GM12878 (cell line): ENCODE results near the gene FBXL19.

Source experiments
- FOS ChIP-seq: IDR thresholded peaks from 3 replicates; pipeline ENCODE4 v1.6.1; 2011; ENCODE audit warnings: borderline replicate concordance; ENCODE audit not compliant: insufficient read length; ENCODE audit errors: extremely low read depth
- HCFC1 ChIP-seq: fragments of 150-350 bp; IDR thresholded peaks from 2 replicates; pipeline ENCODE4 v1.6.1; 2014; ENCODE audit warnings: low read length
- IKZF2 ChIP-seq, 2 experiments: fragments of 450-650 bp; IDR thresholded peaks; 2 replicates each; pipeline ENCODE4 v1.6.1; 2017; ENCODE audit warnings: mild to moderate bottlenecking in 2 of 2, moderate library complexity in 2 of 2
- RAD21 ChIP-seq: IDR thresholded peaks from 2 replicates; pipeline ENCODE4 v1.6.1; 2011; ENCODE audit warnings: mild to moderate bottlenecking, low read depth, low read length, moderate library complexity; ENCODE audit not compliant: insufficient read depth
- SRF ChIP-seq, 2 experiments: IDR thresholded peaks; 2 replicates each; pipeline ENCODE4 v1.6.1; 2011; ENCODE audit warnings: low read depth in 2 of 2, low read length in 2 of 2, mild to moderate bottlenecking in 1 of 2, moderate library complexity in 1 of 2
- TBL1XR1 ChIP-seq: IDR thresholded peaks from 2 replicates; pipeline ENCODE4 v1.6.1; 2012; ENCODE audit warnings: low read depth, low read length, improper control_type of control experiment
- TF ChIP-seq, protein P1 (sequence below), 3 experiments: IDR thresholded peaks in 2 of 3; conservative IDR thresholded peaks in 1 of 3; 2 replicates each; pipeline ENCODE4 v1.5.1; 2011; ENCODE audit warnings: low read depth in 3 of 3, low read length in 3 of 3, mild to moderate bottlenecking in 3 of 3, control low read depth in 2 of 3, moderate library complexity in 2 of 3, inconsistent platforms in 1 of 3, mixed read lengths in 1 of 3; ENCODE audit not compliant: control insufficient read depth in 2 of 3, insufficient read depth in 1 of 3; ENCODE audit errors: extremely low read depth in 1 of 3
- TF ChIP-seq, protein P2 (sequence below): IDR thresholded peaks from 2 replicates; pipeline ENCODE4 v1.6.1; 2011; ENCODE audit warnings: low read depth, low read length, improper control_type of control experiment, borderline replicate concordance

DNA sequence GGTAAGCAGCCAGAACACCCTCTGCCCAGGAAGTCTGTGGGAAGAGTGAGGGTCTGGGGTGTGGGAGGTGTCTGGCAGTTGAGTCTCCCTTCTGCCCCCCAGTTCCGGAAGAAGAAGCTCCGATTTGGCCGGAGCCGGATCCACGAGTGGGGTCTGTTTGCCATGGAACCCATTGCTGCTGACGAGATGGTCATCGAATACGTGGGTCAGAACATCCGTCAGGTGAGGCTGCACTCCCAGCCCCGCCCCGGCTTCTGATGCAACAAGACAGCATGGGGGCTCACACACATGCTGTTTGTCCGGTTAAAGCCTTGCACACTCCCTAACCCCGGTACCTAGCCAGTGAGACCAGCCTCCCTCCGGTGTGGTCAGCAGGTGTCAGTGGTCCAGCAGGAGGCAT is 57.6 kb downstream of the FBXL19 start:
- TF ChIP-seq, protein P1, sequence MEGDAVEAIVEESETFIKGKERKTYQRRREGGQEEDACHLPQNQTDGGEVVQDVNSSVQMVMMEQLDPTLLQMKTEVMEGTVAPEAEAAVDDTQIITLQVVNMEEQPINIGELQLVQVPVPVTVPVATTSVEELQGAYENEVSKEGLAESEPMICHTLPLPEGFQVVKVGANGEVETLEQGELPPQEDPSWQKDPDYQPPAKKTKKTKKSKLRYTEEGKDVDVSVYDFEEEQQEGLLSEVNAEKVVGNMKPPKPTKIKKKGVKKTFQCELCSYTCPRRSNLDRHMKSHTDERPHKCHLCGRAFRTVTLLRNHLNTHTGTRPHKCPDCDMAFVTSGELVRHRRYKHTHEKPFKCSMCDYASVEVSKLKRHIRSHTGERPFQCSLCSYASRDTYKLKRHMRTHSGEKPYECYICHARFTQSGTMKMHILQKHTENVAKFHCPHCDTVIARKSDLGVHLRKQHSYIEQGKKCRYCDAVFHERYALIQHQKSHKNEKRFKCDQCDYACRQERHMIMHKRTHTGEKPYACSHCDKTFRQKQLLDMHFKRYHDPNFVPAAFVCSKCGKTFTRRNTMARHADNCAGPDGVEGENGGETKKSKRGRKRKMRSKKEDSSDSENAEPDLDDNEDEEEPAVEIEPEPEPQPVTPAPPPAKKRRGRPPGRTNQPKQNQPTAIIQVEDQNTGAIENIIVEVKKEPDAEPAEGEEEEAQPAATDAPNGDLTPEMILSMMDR (IDR thresholded peaks at IDR 0.05 in 2 of 3, conservative IDR thresholded peaks at IDR 0.05 in 1 of 3; ENCODE audit: control insufficient read depth in 2 of 3, extremely low read depth in 1 of 3, insufficient read depth in 1 of 3, low read depth in 3 of 3, low read length in 3 of 3) = no peak
- TF ChIP-seq SRF (IDR thresholded peaks at IDR 0.05; ENCODE audit: low read depth in 2 of 2, low read length in 2 of 2) (no peak), RAD21 (no peak), HCFC1 (no peak), TBL1XR1 (no peak), FOS (no peak), IKZF2 (IDR thresholded peaks at IDR 0.05) (no peak)
- TF ChIP-seq, protein P2, sequence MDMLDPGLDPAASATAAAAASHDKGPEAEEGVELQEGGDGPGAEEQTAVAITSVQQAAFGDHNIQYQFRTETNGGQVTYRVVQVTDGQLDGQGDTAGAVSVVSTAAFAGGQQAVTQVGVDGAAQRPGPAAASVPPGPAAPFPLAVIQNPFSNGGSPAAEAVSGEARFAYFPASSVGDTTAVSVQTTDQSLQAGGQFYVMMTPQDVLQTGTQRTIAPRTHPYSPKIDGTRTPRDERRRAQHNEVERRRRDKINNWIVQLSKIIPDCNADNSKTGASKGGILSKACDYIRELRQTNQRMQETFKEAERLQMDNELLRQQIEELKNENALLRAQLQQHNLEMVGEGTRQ = no peak
